ENCODE data around the gene FAM107B. TPM values are rescaled to one million over a fixed set of nuclear protein-coding genes. Genes with fewer than 3 reads are reported as not detected.
A peak's percentile ranks its signal among the peaks of the same experiment; 100 is the strongest.

Gene FAM107B
- total and polyA plus RNA-seq, 2 experiments from 2014 or later, result 11.0 to 17.6 TPM

- TF ChIP-seq ZNF114 (CRISPR knock-in tag; IDR thresholded peaks at IDR 0.05), result no peak
- no peak for TF ChIP-seq REST (IDR thresholded peaks at IDR 0.05; ENCODE audit: unreplicated experiment)
- no peak for TF ChIP-seq JUNB (IDR thresholded peaks at IDR 0.05; ENCODE audit: unreplicated experiment)
Observed at GRCh38 chr10:14587540-14588083, 187.1 kb downstream of the FAM107B start (continued).

GRCh38 chr10:14586901-14587300 lies 187.8 kb downstream of the FAM107B start:
- Mint-ChIP-seq H3K27me3 (ENCODE audit: insufficient read depth, low read depth, poor library complexity) (peaks cover 3% of the 10 kb centered on the region), H3K36me3 (ENCODE audit: low read depth) (no peaks in the 10 kb centered on the region), H3K9me3 (no peaks in the 10 kb centered on the region), H3K27ac (no peak overlapping the region), H3K4me3 (no peak overlapping the region), H3K4me1 (peaks cover 49% of the 10 kb centered on the region)
- 0 out of 2 replicates have a peak, but pooled peaks cover 5% of the 10 kb centered on the region for H3F3A ChIP-seq (replicated peaks; ENCODE audit: low read depth)
- DNase-seq (ENCODE audit: low spot score), result no peak
- no peaks in the 10 kb centered on the region for H3K36me3 ChIP-seq (ENCODE audit: insufficient read depth)
- H3K4me2 ChIP-seq, result peak overlapping the region; percentile 68
- H3K4me1 ChIP-seq (ENCODE audit: insufficient read depth), result peaks cover 39% of the 10 kb centered on the region
- no peak overlapping the region for H2AFZ ChIP-seq
- no peak for ATAC-seq
- peaks cover 83% of the 10 kb centered on the region for H3K79me2 ChIP-seq (replicated peaks; ENCODE audit: insufficient read depth)
- peak overlapping the region; percentile 87; the same call in 1 of the 2 replicates for H3K27ac ChIP-seq (ENCODE audit: low read depth)
- no peaks in the 10 kb centered on the region for H3K27me3 ChIP-seq (ENCODE audit: insufficient read depth)
- no peak overlapping the region for H3K4me3 ChIP-seq
- no peaks in the 10 kb centered on the region; the same call in 1 of the 2 replicates for H4K20me1 ChIP-seq (replicated peaks; ENCODE audit: insufficient read depth)
- peaks cover 5% of the 10 kb centered on the region; the same call in 1 of the 2 replicates for H3K9me2 ChIP-seq (ENCODE audit: insufficient read depth)
- TF ChIP-seq REST (IDR thresholded peaks at IDR 0.05; ENCODE audit: unreplicated experiment) (no peak), EZH2 (IDR thresholded peaks at IDR 0.05; ENCODE audit: low read depth, unreplicated experiment) (no peak), STAT1 (IDR thresholded peaks at IDR 0.05; ENCODE audit: unreplicated experiment) (no peak), ZNF114 (CRISPR knock-in tag; IDR thresholded peaks at IDR 0.05) (no peak), CREB1 (CRISPR knock-in tag; IDR thresholded peaks at IDR 0.05; ENCODE audit: low read depth) (no peak), CTCF (conservative IDR thresholded peaks at IDR 0.05; ENCODE audit: low read depth in 2 of 2) (no peak), ZNF331 (CRISPR knock-in tag; IDR thresholded peaks at IDR 0.05; ENCODE audit: low read depth) (no peak), ZNF462 (CRISPR knock-in tag; IDR thresholded peaks at IDR 0.05) (no peak)

Measured in GM23338 (cell line).